ENCODE results near the gene IL10.
A peak's percentile ranks its signal among the peaks of the same experiment; 100 is the strongest.

The IL10 gene

GRCh38 chr1:206794294-206794908 is 22.1 kb upstream of the IL10 start:
- TF ChIP-seq CTCF (conservative IDR thresholded peaks at IDR 0.05; ENCODE audit: low read length), result no peak
- no peak for DNase-seq (ENCODE audit: low read depth)
- H3K4me3 ChIP-seq (ENCODE audit: low read length), result no peak overlapping the region

- DNase-seq (ENCODE audit: low read depth), result no peak
- no peak overlapping the region for H3K4me3 ChIP-seq (ENCODE audit: low read length)
- TF ChIP-seq CTCF (conservative IDR thresholded peaks at IDR 0.05; ENCODE audit: low read length), result no peak
Observed at GRCh38 chr1:206793620-206794019, 21.3 kb upstream of the IL10 start.

GRCh38 chr1:206792939-206793607 is 20.8 kb upstream of the IL10 start:
- TF ChIP-seq CTCF (conservative IDR thresholded peaks at IDR 0.05; ENCODE audit: low read length), result no peak
- no peak overlapping the region for H3K4me3 ChIP-seq (ENCODE audit: low read length)
- DNase-seq (ENCODE audit: low read depth), result no peak

GRCh38 chr1:206790502-206791250 is 18.4 kb upstream of the IL10 start:
- DNase-seq (ENCODE audit: low read depth), result no peak
- no peak overlapping the region for H3K4me3 ChIP-seq (ENCODE audit: low read length)
- TF ChIP-seq CTCF (conservative IDR thresholded peaks at IDR 0.05; ENCODE audit: low read length), result no peak

GRCh38 chr1:206788487-206789050 is 16.3 kb upstream of the IL10 start:
- TF ChIP-seq CTCF (conservative IDR thresholded peaks at IDR 0.05; ENCODE audit: low read length), result no peak
- no peak overlapping the region for H3K4me3 ChIP-seq (ENCODE audit: low read length)
- peak; percentile 45 for DNase-seq (ENCODE audit: low read depth)

- no peak for TF ChIP-seq CTCF (conservative IDR thresholded peaks at IDR 0.05; ENCODE audit: low read length)
- no peak for DNase-seq (ENCODE audit: low read depth)
- H3K4me3 ChIP-seq (ENCODE audit: low read length), result no peak overlapping the region
Observed at GRCh38 chr1:206787891-206788290, 15.6 kb upstream of the IL10 start.
